MM.1S (cell line): ENCODE data around the gene DTD1.

Experiments
- DNase-seq: peaks from one replicate; pipeline ENCODE4 v3.0.0-alpha.2; 2015
- H2AFZ ChIP-seq: fragments of 300-600 bp; sonication (generic); 2 replicates; pipeline ENCODE4 v1.6.0; 2016; ENCODE audit warnings: antibody characterized with exemption, low read length
- H3F3A ChIP-seq: fragments of 300-600 bp; sonication (generic); 2 replicates; pipeline ENCODE4 v1.6.1; 2016; ENCODE audit warnings: mild to moderate bottlenecking, antibody characterized with exemption, low read length, moderate library complexity, mixed read lengths; ENCODE audit not compliant: insufficient read depth
- H3K27ac ChIP-seq: fragments of 300-600 bp; sonication (generic); 2 replicates; pipeline ENCODE4 v1.5.1; 2016; ENCODE audit warnings: mild to moderate bottlenecking, low read length
- H3K27me3 ChIP-seq: fragments of 300-600 bp; sonication (generic); replicated peaks from 2 replicates; pipeline ENCODE4 v1.6.0; 2016; ENCODE audit warnings: low read length; ENCODE audit not compliant: insufficient read depth
- H3K36me3 ChIP-seq: fragments of 300-600 bp; sonication (generic); replicated peaks from 2 replicates; pipeline ENCODE4 v1.6.1; 2016; ENCODE audit warnings: mild to moderate bottlenecking, low read length, mixed read lengths; ENCODE audit not compliant: insufficient read depth
- H3K4me1 ChIP-seq: fragments of 300-600 bp; sonication (generic); 2 replicates; pipeline ENCODE4 v1.6.1; 2016; ENCODE audit warnings: low read length, mixed read lengths
- H3K4me2 ChIP-seq: fragments of 300-600 bp; sonication (generic); 2 replicates; pipeline ENCODE4 v1.6.0; 2016; ENCODE audit warnings: low read depth, low read length
- H3K4me3 ChIP-seq: fragments of 300-600 bp; sonication (generic); 2 replicates; pipeline ENCODE4 v1.5.1; 2016; ENCODE audit warnings: low read length, mixed read lengths
- H3K79me2 ChIP-seq: fragments of 300-600 bp; sonication (generic); 2 replicates; pipeline ENCODE4 v1.6.1; 2016; ENCODE audit warnings: mixed run types, low read length, mixed read lengths
- H3K9ac ChIP-seq: fragments of 300-600 bp; sonication (generic); 2 replicates; pipeline ENCODE4 v1.6.1; 2016; ENCODE audit warnings: low read length, mixed read lengths
- H3K9me2 ChIP-seq: fragments of 300-600 bp; sonication (generic); replicated peaks from 2 replicates; pipeline ENCODE4 v1.6.1; 2016; ENCODE audit warnings: mild to moderate bottlenecking, low read length, mixed read lengths; ENCODE audit not compliant: insufficient read depth
- H3K9me3 ChIP-seq: fragments of 300-600 bp; sonication (generic); replicated peaks from 2 replicates; pipeline ENCODE4 v1.6.1; 2016; ENCODE audit warnings: mild to moderate bottlenecking, low read length, mixed read lengths; ENCODE audit not compliant: insufficient read depth
- H4K20me1 ChIP-seq: fragments of 300-600 bp; sonication (generic); 2 replicates; pipeline ENCODE4 v1.6.1; 2016; ENCODE audit warnings: mild to moderate bottlenecking, low read length, moderate library complexity, mixed read lengths; ENCODE audit not compliant: insufficient read depth
- CTCF ChIP-seq: fragments of 300-600 bp; sonication (generic); IDR thresholded peaks from 2 replicates; pipeline ENCODE4 v1.5.1; 2016; ENCODE audit warnings: antibody characterized with exemption, low read length, mixed read lengths
- EZH2 ChIP-seq: fragments of 300-600 bp; sonication (generic); optimal IDR thresholded peaks from 2 replicates; pipeline ENCODE3; 2017; ENCODE audit warnings: low read depth, mild to moderate bottlenecking, antibody characterized with exemption, low read length, mixed read lengths
- EZH2phosphoT487 ChIP-seq: fragments of 300-600 bp; sonication (generic); IDR thresholded peaks from 2 replicates; pipeline ENCODE4 v1.6.1; 2018; ENCODE audit warnings: antibody characterized with exemption, low read length

Gene DTD1

GRCh38 chr20:18589941-18590674 lies 2.3 kb downstream of the DTD1 start:
- peaks cover 13% of the 10 kb centered on the region for H3K79me2 ChIP-seq
- no peaks in the 10 kb centered on the region for H4K20me1 ChIP-seq
- no peak overlapping the region for H3K9ac ChIP-seq
- no peak overlapping the region for H2AFZ ChIP-seq
- no peak overlapping the region for H3K4me2 ChIP-seq
- H3K4me1 ChIP-seq: peaks cover 11% of the 10 kb centered on the region; the same call in 1 of the 2 replicates
- H3K27me3 ChIP-seq: no peaks in the 10 kb centered on the region
- no peak for DNase-seq
- H3K9me3 ChIP-seq: no peaks in the 10 kb centered on the region
- H3F3A ChIP-seq: peaks cover 7% of the 10 kb centered on the region
- no peak for TF ChIP-seq EZH2
- TF ChIP-seq EZH2phosphoT487: no peak
- TF ChIP-seq CTCF: no peak
- H3K4me3 ChIP-seq: no peak overlapping the region
- H3K36me3 ChIP-seq: no peaks in the 10 kb centered on the region
- no peak overlapping the region for H3K27ac ChIP-seq
- no peaks in the 10 kb centered on the region for H3K9me2 ChIP-seq

GRCh38 chr20:18596270-18596669 lies 8.4 kb downstream of the DTD1 start:
- Histone ChIP-seq H3K4me2 (no peak overlapping the region), H3K9me2 (no peaks in the 10 kb centered on the region), H3K79me2 (0 out of 2 replicates have a peak, but pooled peaks cover 3% of the 10 kb centered on the region), H3K9me3 (no peaks in the 10 kb centered on the region), H4K20me1 (no peaks in the 10 kb centered on the region), H3K9ac (no peak overlapping the region), H3K36me3 (no peaks in the 10 kb centered on the region), H3F3A (no peaks in the 10 kb centered on the region), H3K27ac (no peak overlapping the region), H3K27me3 (no peaks in the 10 kb centered on the region), H3K4me1 (no peaks in the 10 kb centered on the region), H2AFZ (no peak overlapping the region), H3K4me3 (no peak overlapping the region)
- no peak for DNase-seq
- TF ChIP-seq EZH2phosphoT487: no peak
- TF ChIP-seq EZH2: no peak
- no peak for TF ChIP-seq CTCF

GRCh38 chr20:18609741-18610140 lies 21.9 kb downstream of the DTD1 start:
- Histone ChIP-seq H3K9ac (no peak overlapping the region), H3K4me2 (no peak overlapping the region), H3K27ac (no peak overlapping the region), H3F3A (no peaks in the 10 kb centered on the region), H3K27me3 (no peaks in the 10 kb centered on the region), H3K4me1 (no peaks in the 10 kb centered on the region), H4K20me1 (no peaks in the 10 kb centered on the region), H3K9me3 (no peaks in the 10 kb centered on the region), H3K36me3 (no peaks in the 10 kb centered on the region), H3K4me3 (no peak overlapping the region), H3K9me2 (no peaks in the 10 kb centered on the region), H3K79me2 (no peaks in the 10 kb centered on the region), H2AFZ (no peak overlapping the region)
- no peak for DNase-seq
- TF ChIP-seq CTCF: no peak
- no peak for TF ChIP-seq EZH2
